ENCODE measurements around the gene BICC1. TPM values are rescaled to one million over a fixed set of nuclear protein-coding genes. Genes with fewer than 3 reads are reported as not detected.

Gene BICC1
- total and polyA plus RNA-seq, 2 of the 4 experiments (the other 2 are of a cell fraction) = 5.7 to 42.5 TPM

GRCh38 chr10:58516671-58517070 lies 4.0 kb downstream of the BICC1 start:
- no peak overlapping the region for H3K4ac ChIP-seq (ENCODE audit: low read depth, low read length)
- no peak overlapping the region for H2BK120ac ChIP-seq (ENCODE audit: low read depth, low read length)
- no peak for DNase-seq
- H4K91ac ChIP-seq (ENCODE audit: insufficient read depth, low read depth, low read length) = no peak overlapping the region
- H2BK20ac ChIP-seq (ENCODE audit: low read depth, low read length) = no peak overlapping the region
- H2AK5ac ChIP-seq (ENCODE audit: low read depth, low read length) = no peak overlapping the region
- no peak overlapping the region for H2BK5ac ChIP-seq (ENCODE audit: low read depth, low read length, poor library complexity, severe bottlenecking)
- no peak overlapping the region for H2AFZ ChIP-seq (replicated peaks; ENCODE audit: low read length, poor library complexity)
- H3K27me3 ChIP-seq (ENCODE audit: control insufficient read depth, insufficient read depth, low read length) = no peaks in the 10 kb centered on the region
- no peaks in the 10 kb centered on the region for H3K36me3 ChIP-seq (ENCODE audit: control insufficient read depth, insufficient read depth, low read length)
- H3K23ac ChIP-seq (ENCODE audit: low read depth, low read length) = no peak overlapping the region
- dilution Hi-C loops (cut with HindIII; ENCODE audit: low sequenced_read_pairs, unreplicated experiment) = no loop called here
- no peak overlapping the region for H4K5ac ChIP-seq (ENCODE audit: low read depth, low read length)
- H3K56ac ChIP-seq (ENCODE audit: extremely low read depth, insufficient read depth, low read length) = no peak overlapping the region
- CTCF ChIA-PET = no interaction called here
- no TSS peak for BruUV-seq (replicated peaks)
- peaks cover 10% of the 10 kb centered on the region for H3K4me1 ChIP-seq (ENCODE audit: control insufficient read depth, insufficient read depth, low read length)
- no peak overlapping the region for H3K4me2 ChIP-seq (ENCODE audit: low read depth, low read length)
- H2AK9ac ChIP-seq (replicated peaks; ENCODE audit: low read depth, low read length, poor library complexity) = no peak overlapping the region
- H3K79me1 ChIP-seq (ENCODE audit: low read depth in 1 of 2, low read length in 2 of 2) = peaks cover 13 to 43% of the 10 kb centered on the region in 2 experiments
- H3K9ac ChIP-seq (ENCODE audit: low read depth, low read length) = no peak overlapping the region
- no peaks in the 10 kb centered on the region for H3K9me3 ChIP-seq (ENCODE audit: control insufficient read depth, insufficient read depth, low read length)
- intact Hi-C loops (cut with micrococcal nuclease) = no loop called here
- no peak overlapping the region for H2BK15ac ChIP-seq (ENCODE audit: low read depth, low read length)
- POLR2A ChIA-PET (ENCODE audit: unreplicated experiment) = interaction anchor here (1.4 kb wide), 1 partner anchor 79 kb away, joined by 3 read pairs; no protein-coding TSS in a partner anchor
- peaks cover 19% of the 10 kb centered on the region; the same call in 1 of the 2 replicates for H4K20me1 ChIP-seq (ENCODE audit: insufficient read depth, low read length)
- H3K14ac ChIP-seq (replicated peaks; ENCODE audit: low read depth, low read length) = no peak overlapping the region
- no peak for ATAC-seq (ENCODE audit: low read depth)
- no peak overlapping the region for H3K27ac ChIP-seq (ENCODE audit: insufficient read depth, low read length)
- no peak overlapping the region for H3K18ac ChIP-seq (ENCODE audit: low read depth, low read length)
- TF ChIP-seq FOS (IDR thresholded peaks at IDR 0.05; ENCODE audit: low read depth, low read length) (no peak), CHD1 (IDR thresholded peaks at IDR 0.05; ENCODE audit: low read depth, low read length) (no peak), RCOR1 (IDR thresholded peaks at IDR 0.05; ENCODE audit: insufficient replicate concordance, low read length) (no peak), RFX5 (IDR thresholded peaks at IDR 0.05; ENCODE audit: low read depth, low read length) (no peak), MAFK (IDR thresholded peaks at IDR 0.05; ENCODE audit: low read depth, low read length) (no peak)
- no peak overlapping the region for H3K4me3 ChIP-seq (ENCODE audit: insufficient read depth, low read depth, low read length)
- H4K8ac ChIP-seq (ENCODE audit: low read depth in 2 of 2, low read length in 2 of 2) = no peak overlapping the region
- H3K9me1 ChIP-seq (ENCODE audit: insufficient read depth, low read length) = peaks cover 4% of the 10 kb centered on the region; the same call in 1 of the 2 replicates
- in situ Hi-C loops (cut with MboI; ENCODE audit: low sequenced_read_pairs) = no loop called here

All from IMR-90 (cell line).